GM21447 (cell line): Measurements from ENCODE around the gene IL1RAPL2.
"Not testable (repeated sequence)": the region's sequence is repeated elsewhere in the genome, so short reads cannot be mapped to it uniquely, and the experiment has no call there.

ENCODE experiments used
- ATAC-seq: cut with Tn5 transposase; IDR thresholded peaks from one replicate; pipeline ENCODE4 v1.9.1; 2021; ENCODE audit not compliant: unreplicated experiment

Gene IL1RAPL2

GRCh38 chrX:104852241-104852640 is 286.2 kb downstream of the IL1RAPL2 start:
- ATAC-seq, result no peak

GRCh38 chrX:104854188-104854587 is 288.2 kb downstream of the IL1RAPL2 start:
- no peak for ATAC-seq

- ATAC-seq, result no peak
Observed at GRCh38 chrX:104854790-104855340, 288.9 kb downstream of the IL1RAPL2 start.

- ATAC-seq, result no peak
Observed at GRCh38 chrX:104863466-104863865, 297.5 kb downstream of the IL1RAPL2 start.

- no peak for ATAC-seq
Observed at GRCh38 chrX:104864296-104864695, 298.3 kb downstream of the IL1RAPL2 start.

- no peak for ATAC-seq
Observed at GRCh38 chrX:104877504-104877903, 311.5 kb downstream of the IL1RAPL2 start.

GRCh38 chrX:104902070-104902469 is 336.1 kb downstream of the IL1RAPL2 start:
- no peak for ATAC-seq

- not testable (repeated sequence) for ATAC-seq
Observed at GRCh38 chrX:104909694-104910093, 343.7 kb downstream of the IL1RAPL2 start.

GRCh38 chrX:104913348-104913747 is 347.3 kb downstream of the IL1RAPL2 start:
- ATAC-seq, result no peak

GRCh38 chrX:104914686-104915085 is 348.7 kb downstream of the IL1RAPL2 start:
- ATAC-seq, result not testable (repeated sequence)

GRCh38 chrX:104918122-104918521 is 352.1 kb downstream of the IL1RAPL2 start:
- no peak for ATAC-seq

- ATAC-seq, result no peak
Observed at GRCh38 chrX:104921584-104922205, 355.7 kb downstream of the IL1RAPL2 start.

GRCh38 chrX:104922206-104922621 is 356.2 kb downstream of the IL1RAPL2 start:
- ATAC-seq, result peak; percentile 100

- ATAC-seq, result no peak
Observed at GRCh38 chrX:104929324-104929723, 363.3 kb downstream of the IL1RAPL2 start.

GRCh38 chrX:104935581-104935980 is 369.6 kb downstream of the IL1RAPL2 start:
- no peak for ATAC-seq

- no peak for ATAC-seq
Observed at GRCh38 chrX:104953251-104953650, 387.3 kb downstream of the IL1RAPL2 start.

GRCh38 chrX:104961926-104962325 is 395.9 kb downstream of the IL1RAPL2 start:
- ATAC-seq, result no peak

GRCh38 chrX:104968241-104968640 is 402.2 kb downstream of the IL1RAPL2 start:
- no peak for ATAC-seq

- no peak for ATAC-seq
Observed at GRCh38 chrX:104972737-104973136, 406.7 kb downstream of the IL1RAPL2 start.

GRCh38 chrX:104987063-104987462 is 421.1 kb downstream of the IL1RAPL2 start:
- ATAC-seq, result no peak

- no peak for ATAC-seq
Observed at GRCh38 chrX:104988038-104988437, 422.0 kb downstream of the IL1RAPL2 start.

GRCh38 chrX:104995546-104995945 is 429.5 kb downstream of the IL1RAPL2 start:
- no peak for ATAC-seq

GRCh38 chrX:105006103-105006502 is 440.1 kb downstream of the IL1RAPL2 start:
- no peak for ATAC-seq
